ENCODE data around the gene TRAK1.

TRAK1 gene

DNA sequence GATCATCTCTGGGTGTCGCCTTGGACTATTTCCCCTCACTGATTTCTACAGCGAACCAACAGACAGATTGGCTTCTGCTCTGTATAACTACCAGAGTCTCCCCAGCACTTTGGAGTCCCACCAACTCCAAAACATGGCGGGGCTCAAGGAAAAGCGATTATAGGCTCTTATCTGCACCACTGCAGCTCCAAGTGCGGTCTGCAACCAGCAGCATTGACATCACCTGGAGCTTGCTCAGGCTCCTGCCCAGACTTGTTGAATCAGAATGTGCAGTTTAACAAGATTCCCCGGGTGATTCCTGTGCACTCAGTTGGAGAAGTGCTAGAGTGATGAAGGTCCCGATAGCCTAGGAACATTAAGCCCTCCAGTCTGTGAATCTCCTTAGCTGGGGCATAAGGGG is 165.8 kb downstream of the TRAK1 start:
- DNase-seq, result no peak
- TF ChIP-seq, protein P1, sequence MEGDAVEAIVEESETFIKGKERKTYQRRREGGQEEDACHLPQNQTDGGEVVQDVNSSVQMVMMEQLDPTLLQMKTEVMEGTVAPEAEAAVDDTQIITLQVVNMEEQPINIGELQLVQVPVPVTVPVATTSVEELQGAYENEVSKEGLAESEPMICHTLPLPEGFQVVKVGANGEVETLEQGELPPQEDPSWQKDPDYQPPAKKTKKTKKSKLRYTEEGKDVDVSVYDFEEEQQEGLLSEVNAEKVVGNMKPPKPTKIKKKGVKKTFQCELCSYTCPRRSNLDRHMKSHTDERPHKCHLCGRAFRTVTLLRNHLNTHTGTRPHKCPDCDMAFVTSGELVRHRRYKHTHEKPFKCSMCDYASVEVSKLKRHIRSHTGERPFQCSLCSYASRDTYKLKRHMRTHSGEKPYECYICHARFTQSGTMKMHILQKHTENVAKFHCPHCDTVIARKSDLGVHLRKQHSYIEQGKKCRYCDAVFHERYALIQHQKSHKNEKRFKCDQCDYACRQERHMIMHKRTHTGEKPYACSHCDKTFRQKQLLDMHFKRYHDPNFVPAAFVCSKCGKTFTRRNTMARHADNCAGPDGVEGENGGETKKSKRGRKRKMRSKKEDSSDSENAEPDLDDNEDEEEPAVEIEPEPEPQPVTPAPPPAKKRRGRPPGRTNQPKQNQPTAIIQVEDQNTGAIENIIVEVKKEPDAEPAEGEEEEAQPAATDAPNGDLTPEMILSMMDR (IDR thresholded peaks at IDR 0.05), result no peak
- intact Hi-C loops (cut with DNase I; ENCODE audit: low total_unique reads), result loop anchor here (10.0 kb wide), 1 partner anchor 168 kb away; no protein-coding TSS in a partner anchor

DNA sequence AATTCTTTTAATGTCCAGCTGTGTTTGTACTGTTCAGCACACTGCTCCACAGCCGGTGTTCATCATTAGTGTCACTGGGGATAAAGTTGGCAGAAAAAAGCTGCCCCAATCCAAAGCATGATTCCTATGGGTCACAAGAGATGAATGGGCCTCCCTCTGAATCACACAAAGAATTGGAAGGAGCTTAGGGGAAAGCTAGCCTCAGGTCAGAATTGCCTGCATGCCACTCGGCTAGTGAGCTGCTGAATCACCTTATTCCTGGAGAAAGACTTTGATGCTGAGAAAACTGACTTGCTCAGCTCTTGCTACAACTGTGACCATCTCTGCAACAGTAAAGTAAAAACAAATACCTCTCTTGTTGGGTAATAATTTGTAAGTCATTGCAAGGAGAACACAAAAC is 171.4 kb downstream of the TRAK1 start:
- intact Hi-C loops (cut with DNase I; ENCODE audit: low total_unique reads), result no loop called here
- Histone ChIP-seq H3K9me3 (no peaks in the 10 kb centered on the region), H3K27ac (no peak overlapping the region), H3K27me3 (peaks cover 4 to 63% of the 10 kb centered on the region in 2 donors), H3K4me3 (no peak overlapping the region), H3K36me3 (no peaks in the 10 kb centered on the region), H3K4me1 (peaks cover 0 to 25% (median 19%) of the 10 kb centered on the region in 4 donors)
- no peak for DNase-seq
- TF ChIP-seq, protein P1 (IDR thresholded peaks at IDR 0.05), result no peak

More for the DNA sequence above, 165.8 kb downstream of the TRAK1 start:
- Histone ChIP-seq H3K27ac (no peak overlapping the region), H3K4me1 (no peaks in the 10 kb centered on the region), H3K36me3 (no peaks in the 10 kb centered on the region), H3K9me3 (no peaks in the 10 kb centered on the region), H3K27me3 (peaks cover 0 to 48% of the 10 kb centered on the region in 2 donors), H3K4me3 (no peak overlapping the region)

DNA sequence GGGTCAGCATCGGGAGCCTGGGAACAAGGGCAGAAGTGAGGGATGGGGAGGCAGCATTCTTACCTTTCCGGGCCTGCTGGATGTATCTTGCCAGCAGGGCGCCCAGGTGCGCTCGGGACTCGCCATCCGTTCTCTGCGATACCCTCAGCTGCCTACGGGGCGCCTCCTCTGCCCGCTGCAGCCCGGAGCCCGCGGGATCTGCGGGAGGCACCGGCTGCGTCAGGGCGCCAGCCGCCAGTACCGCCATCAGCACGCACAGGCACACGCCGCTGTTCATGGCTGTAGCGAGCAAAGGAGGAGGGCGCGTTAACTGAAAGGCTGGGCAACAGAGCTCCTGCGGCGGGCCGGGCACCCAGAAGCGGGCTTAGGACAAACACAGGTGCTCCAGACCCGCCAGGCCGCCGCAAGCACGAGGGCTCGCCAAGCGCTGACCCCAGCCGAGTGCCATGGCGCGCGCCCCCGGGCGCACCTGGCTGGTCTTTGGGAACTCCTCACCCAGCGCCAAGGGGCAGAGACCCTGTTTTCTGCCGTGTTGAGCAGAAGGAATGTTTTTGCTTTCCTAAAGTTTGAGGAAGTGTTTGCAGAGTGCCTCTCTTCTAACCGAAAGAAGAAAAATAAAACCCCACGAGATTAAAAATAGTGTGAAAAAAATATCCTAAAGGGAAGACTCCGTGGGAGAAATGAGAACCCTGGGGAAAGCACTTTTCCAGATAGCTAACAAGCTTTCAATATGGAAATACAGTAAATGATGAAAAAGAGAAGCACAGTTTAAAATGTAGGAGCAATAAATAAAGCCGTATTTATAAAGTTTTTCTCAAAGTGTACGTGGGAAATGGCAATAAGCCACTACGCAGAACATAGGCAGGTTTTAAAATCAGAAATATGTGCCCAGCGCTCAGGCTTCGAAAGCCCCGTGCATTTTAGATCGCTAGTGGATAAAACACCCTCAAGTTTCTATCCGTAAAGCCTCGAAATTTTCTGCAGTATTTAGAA is 172.5 kb downstream of the TRAK1 start:
- no peaks in the 10 kb centered on the region for H3K9me3 ChIP-seq
- no peaks in the 10 kb centered on the region for H3K36me3 ChIP-seq
- no peak overlapping the region for H3K27ac ChIP-seq
- intact Hi-C loops (cut with DNase I; ENCODE audit: low total_unique reads), result no loop called here
- TF ChIP-seq, protein P1 (IDR thresholded peaks at IDR 0.05), result no peak
- peaks cover 4 to 71% of the 10 kb centered on the region in 2 donors for H3K27me3 ChIP-seq
- DNase-seq, result no peak
- peaks cover 0 to 25% (median 19%) of the 10 kb centered on the region in 4 donors for H3K4me1 ChIP-seq
- peak overlapping the region in 1 of 2 donors; percentile 32 for H3K4me3 ChIP-seq

DNA sequence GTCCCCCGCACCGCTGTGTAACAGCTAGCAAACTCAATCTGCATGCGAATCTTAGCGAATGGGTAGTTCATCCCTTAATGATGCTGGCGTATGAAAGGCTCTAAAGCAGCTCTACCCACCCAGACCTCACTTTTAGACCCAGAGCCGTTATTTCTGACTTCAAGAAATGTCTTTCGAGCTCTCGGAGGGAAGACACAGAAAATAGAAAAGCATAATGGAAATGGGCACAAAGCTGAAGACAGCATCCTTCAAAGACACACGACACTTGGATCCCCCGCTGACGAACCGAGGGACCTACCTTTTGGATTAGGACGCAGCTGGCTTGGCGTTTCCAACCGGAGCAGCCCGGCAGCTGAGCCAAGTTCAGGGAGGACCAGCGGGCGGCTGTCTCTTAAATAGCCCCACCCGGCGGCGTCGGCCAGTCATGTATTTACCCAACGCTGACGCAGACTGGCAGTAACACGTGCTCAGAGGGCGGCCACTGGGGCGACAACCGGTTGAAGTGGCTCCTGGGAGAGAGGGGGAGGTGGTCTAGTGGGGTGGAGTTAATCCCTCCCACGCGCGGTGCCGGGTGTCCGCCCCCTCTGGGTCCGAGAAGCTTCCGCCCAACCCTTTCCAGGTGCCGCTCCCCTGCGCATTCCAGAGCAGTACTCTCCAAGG is 173.4 kb downstream of the TRAK1 start:
- H3K36me3 ChIP-seq, result no peaks in the 10 kb centered on the region
- intact Hi-C loops (cut with DNase I; ENCODE audit: low total_unique reads), result no loop called here
- H3K4me1 ChIP-seq, result peaks cover 0 to 25% (median 19%) of the 10 kb centered on the region in 4 donors
- peak in 1 of 2 donors; percentile 24 for DNase-seq
- peaks cover 4 to 76% of the 10 kb centered on the region in 2 donors for H3K27me3 ChIP-seq
- no peak overlapping the region for H3K27ac ChIP-seq
- TF ChIP-seq, protein P1 (IDR thresholded peaks at IDR 0.05), result no peak
- no peak overlapping the region for H3K4me3 ChIP-seq
- no peaks in the 10 kb centered on the region for H3K9me3 ChIP-seq

DNA sequence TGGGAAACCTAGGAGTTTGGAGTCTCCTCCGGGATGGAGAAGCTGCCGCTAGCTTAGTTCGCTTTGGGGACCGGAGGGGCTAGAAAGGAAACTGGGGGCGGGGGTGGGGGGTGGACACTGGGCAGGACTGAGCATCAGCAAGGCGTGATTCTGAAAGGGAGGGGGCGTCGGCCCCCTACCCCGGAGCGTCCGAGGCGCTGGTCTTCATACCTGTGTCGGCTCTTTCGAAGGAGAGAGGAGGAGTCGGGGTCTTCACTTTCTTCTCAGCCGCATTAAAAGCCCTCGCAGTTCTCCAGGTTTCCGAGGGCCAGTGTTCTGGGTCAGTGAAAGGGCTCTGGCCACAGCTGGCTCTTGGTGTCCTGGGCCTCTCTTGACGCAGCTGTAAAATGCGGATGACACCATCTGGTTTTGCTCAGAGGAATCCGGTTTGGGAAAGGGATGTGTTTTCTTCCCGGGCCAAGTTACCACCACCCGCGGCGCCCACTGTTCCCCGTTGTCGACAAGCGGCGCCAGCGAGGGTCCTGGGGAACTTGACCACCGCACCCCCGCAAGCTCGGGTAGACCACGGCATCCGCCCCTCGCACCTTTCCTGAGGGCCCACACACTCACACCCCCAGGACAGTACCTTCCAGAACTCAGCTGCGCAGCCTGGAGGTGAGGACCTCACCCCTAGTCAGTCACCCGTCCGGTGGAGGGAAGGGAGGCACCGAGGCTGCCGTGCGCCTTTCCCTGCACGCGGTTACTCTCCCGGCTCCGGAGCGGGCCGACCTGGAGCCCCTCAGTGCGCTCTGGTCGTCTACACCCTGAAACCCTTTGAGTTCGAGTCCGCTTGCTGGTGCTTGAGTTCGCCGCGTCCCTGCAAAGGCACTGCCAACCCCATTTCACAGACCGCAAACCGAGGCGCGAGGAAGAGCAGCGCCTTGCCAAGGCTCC is 174.2 kb downstream of the TRAK1 start:
- intact Hi-C loops (cut with DNase I; ENCODE audit: low total_unique reads), result no loop called here
- no peaks in the 10 kb centered on the region for H3K9me3 ChIP-seq
- TF ChIP-seq, protein P1 (IDR thresholded peaks at IDR 0.05), result no peak
- no peak overlapping the region for H3K27ac ChIP-seq
- H3K27me3 ChIP-seq, result peaks cover 4 to 68% of the 10 kb centered on the region in 2 donors
- DNase-seq, result no peak
- no peak overlapping the region for H3K4me3 ChIP-seq
- no peaks in the 10 kb centered on the region for H3K36me3 ChIP-seq
- peaks cover 0 to 25% (median 19%) of the 10 kb centered on the region in 4 donors for H3K4me1 ChIP-seq

Measured in tibial artery (tissue), 4 donors.